Measurements from ENCODE around the gene TMEM132A. TPM values are rescaled to one million over a fixed set of nuclear protein-coding genes. Genes with fewer than 3 reads are reported as not detected.

The TMEM132A gene
- total RNA-seq, 1 donor from 2014 or later = 113 TPM

DNA sequence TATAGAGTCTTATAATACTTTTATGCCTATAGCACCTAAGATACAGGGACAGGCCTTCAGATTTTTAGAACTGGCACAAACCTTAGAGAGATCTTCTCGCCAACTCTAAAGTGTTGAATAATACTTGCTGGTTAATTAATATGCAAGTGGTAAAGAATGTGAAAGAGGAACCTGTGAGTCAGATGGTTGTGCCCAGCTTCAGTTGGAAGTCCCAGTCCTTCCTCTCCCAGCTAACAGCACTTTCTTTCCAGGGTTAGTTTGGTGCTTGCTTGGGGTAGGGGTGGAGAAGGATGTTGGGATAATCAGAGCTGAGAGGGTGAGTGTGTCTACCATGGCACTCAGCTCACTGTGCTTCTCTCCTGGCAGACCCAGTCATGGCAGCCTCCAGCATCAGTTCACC is 4.9 kb upstream of the TMEM132A start:
- H3K4me1 Mint-ChIP-seq (ENCODE audit: unreplicated experiment) = peaks cover 32% of the 10 kb centered on the region
- H3K27me3 Mint-ChIP-seq (ENCODE audit: unreplicated experiment) = no peaks in the 10 kb centered on the region
- no peak for DNase-seq (ENCODE audit: extremely low spot score, unreplicated experiment)
- H3K36me3 Mint-ChIP-seq (ENCODE audit: unreplicated experiment) = peaks cover 20% of the 10 kb centered on the region
- H3K9me3 Mint-ChIP-seq (ENCODE audit: unreplicated experiment) = no peaks in the 10 kb centered on the region
- H3K4me3 Mint-ChIP-seq (ENCODE audit: unreplicated experiment) = no peak overlapping the region
- H3K27ac Mint-ChIP-seq (ENCODE audit: unreplicated experiment) = no peak overlapping the region
- no peak for TF ChIP-seq CTCF (IDR thresholded peaks at IDR 0.05)

- no peak for DNase-seq (ENCODE audit: extremely low spot score, unreplicated experiment)
Measured at GRCh38 chr11:60919956-60920355, 4.3 kb upstream of the TMEM132A start.

DNA sequence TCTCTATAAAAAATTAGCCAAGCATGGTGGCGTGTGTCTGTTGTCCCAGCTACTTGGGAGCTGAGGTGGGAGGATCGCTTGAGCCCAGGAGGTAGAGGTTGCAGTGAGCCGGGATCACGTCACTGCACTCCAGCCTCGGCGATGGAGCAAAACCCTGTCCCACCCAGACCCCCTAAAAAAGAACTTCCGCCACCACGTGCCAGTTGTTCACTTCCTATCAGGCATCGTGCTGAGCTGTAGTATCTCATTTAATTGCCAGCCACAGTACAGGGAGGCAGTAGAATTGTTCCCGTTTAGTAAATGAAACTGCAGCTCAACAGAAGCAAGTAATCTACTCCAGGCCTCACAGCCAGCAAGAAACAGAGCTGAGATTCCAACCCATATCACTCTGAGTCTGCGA is 3.0 kb upstream of the TMEM132A start:
- TF ChIP-seq CTCF (IDR thresholded peaks at IDR 0.05) = no peak
- H3K27me3 Mint-ChIP-seq (ENCODE audit: unreplicated experiment) = no peaks in the 10 kb centered on the region
- no peaks in the 10 kb centered on the region for H3K9me3 Mint-ChIP-seq (ENCODE audit: unreplicated experiment)
- no peak overlapping the region for H3K27ac Mint-ChIP-seq (ENCODE audit: unreplicated experiment)
- peaks cover 33% of the 10 kb centered on the region for H3K4me1 Mint-ChIP-seq (ENCODE audit: unreplicated experiment)
- H3K36me3 Mint-ChIP-seq (ENCODE audit: unreplicated experiment) = peaks cover 20% of the 10 kb centered on the region
- no peak overlapping the region for H3K4me3 Mint-ChIP-seq (ENCODE audit: unreplicated experiment)
- no peak for DNase-seq (ENCODE audit: extremely low spot score, unreplicated experiment)

More at GRCh38 chr11:60919956-60920355, 4.3 kb upstream of the TMEM132A start:
- Mint-ChIP-seq H3K27ac (ENCODE audit: unreplicated experiment) (no peak overlapping the region), H3K9me3 (ENCODE audit: unreplicated experiment) (no peaks in the 10 kb centered on the region), H3K4me3 (ENCODE audit: unreplicated experiment) (no peak overlapping the region), H3K27me3 (ENCODE audit: unreplicated experiment) (no peaks in the 10 kb centered on the region), H3K4me1 (ENCODE audit: unreplicated experiment) (peaks cover 32% of the 10 kb centered on the region), H3K36me3 (ENCODE audit: unreplicated experiment) (peaks cover 20% of the 10 kb centered on the region)
- TF ChIP-seq CTCF (IDR thresholded peaks at IDR 0.05) = no peak

GRCh38 chr11:60921777-60922335 is 2.4 kb upstream of the TMEM132A start:
- no peaks in the 10 kb centered on the region for H3K9me3 Mint-ChIP-seq (ENCODE audit: unreplicated experiment)
- no peak overlapping the region for H3K27ac Mint-ChIP-seq (ENCODE audit: unreplicated experiment)
- H3K4me1 Mint-ChIP-seq (ENCODE audit: unreplicated experiment) = peaks cover 29% of the 10 kb centered on the region
- no peak for DNase-seq (ENCODE audit: extremely low spot score, unreplicated experiment)
- H3K4me3 Mint-ChIP-seq (ENCODE audit: unreplicated experiment) = no peak overlapping the region
- H3K36me3 Mint-ChIP-seq (ENCODE audit: unreplicated experiment) = peaks cover 20% of the 10 kb centered on the region
- no peak for TF ChIP-seq CTCF (IDR thresholded peaks at IDR 0.05)
- no peaks in the 10 kb centered on the region for H3K27me3 Mint-ChIP-seq (ENCODE audit: unreplicated experiment)

GRCh38 chr11:60922906-60923305 is 1.4 kb upstream of the TMEM132A start:
- peaks cover 23% of the 10 kb centered on the region for H3K4me1 Mint-ChIP-seq (ENCODE audit: unreplicated experiment)
- no peak for TF ChIP-seq CTCF (IDR thresholded peaks at IDR 0.05)
- H3K9me3 Mint-ChIP-seq (ENCODE audit: unreplicated experiment) = no peaks in the 10 kb centered on the region
- peaks cover 16% of the 10 kb centered on the region for H3K36me3 Mint-ChIP-seq (ENCODE audit: unreplicated experiment)
- no peak overlapping the region for H3K4me3 Mint-ChIP-seq (ENCODE audit: unreplicated experiment)
- no peaks in the 10 kb centered on the region for H3K27me3 Mint-ChIP-seq (ENCODE audit: unreplicated experiment)
- DNase-seq (ENCODE audit: extremely low spot score, unreplicated experiment) = no peak
- H3K27ac Mint-ChIP-seq (ENCODE audit: unreplicated experiment) = no peak overlapping the region

All from osteocyte (in vitro differentiated cells).